HG03354 (cell line): ENCODE results near the gene LGALS3.
A peak's percentile ranks its signal among the peaks of the same experiment; 100 is the strongest.
"Not testable (repeated sequence)": the region's sequence is repeated elsewhere in the genome, so short reads cannot be mapped to it uniquely, and the experiment has no call there.

Experiments used
- ATAC-seq: cut with Tn5 transposase; IDR thresholded peaks from one replicate; pipeline ENCODE4 v1.9.1; 2021; ENCODE audit warnings: mild to moderate bottlenecking; ENCODE audit not compliant: unreplicated experiment, poor library complexity, severe bottlenecking

The LGALS3 gene

DNA sequence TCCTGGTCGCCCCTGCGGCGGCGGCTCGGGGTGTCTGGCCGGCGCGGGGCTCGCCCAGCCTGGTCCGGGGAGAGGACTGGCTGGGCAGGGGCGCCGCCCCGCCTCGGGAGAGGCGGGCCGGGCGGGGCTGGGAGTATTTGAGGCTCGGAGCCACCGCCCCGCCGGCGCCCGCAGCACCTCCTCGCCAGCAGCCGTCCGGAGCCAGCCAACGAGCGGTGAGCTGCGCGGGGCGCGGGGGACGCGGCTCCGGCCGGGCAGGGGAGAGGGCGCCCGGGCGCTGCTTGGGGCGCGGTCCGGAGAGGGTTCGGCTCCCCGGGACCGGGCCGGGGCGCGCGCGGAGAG, at the start of gene LGALS3:
Gene LGALS3, plus strand, starts transcription at position 167 of the 342 bp plus-strand sequence. CDS start 8,122 bp downstream, outside the sequence.
- peak; percentile 59 for ATAC-seq

DNA sequence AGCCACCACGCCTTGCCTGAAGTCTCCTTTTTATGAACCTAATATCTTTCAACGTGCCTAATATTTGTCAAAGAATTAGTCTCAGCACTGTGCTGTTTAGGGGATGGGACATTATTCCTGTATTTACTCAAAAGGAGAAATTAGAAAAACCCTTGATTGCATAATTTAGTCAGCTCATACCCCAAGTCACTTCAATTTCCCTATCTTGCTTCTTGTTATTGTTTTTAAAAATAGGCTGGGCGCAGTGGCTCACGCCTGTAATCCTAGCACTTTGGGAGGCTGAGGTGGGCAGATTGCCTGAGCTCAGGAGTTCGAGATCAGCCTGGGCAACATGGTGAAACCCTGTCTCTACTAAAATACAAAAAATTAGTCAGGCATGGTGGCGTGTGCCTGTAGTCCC, 49.1 kb upstream of the LGALS3 start:
- not testable (repeated sequence) for ATAC-seq

DNA sequence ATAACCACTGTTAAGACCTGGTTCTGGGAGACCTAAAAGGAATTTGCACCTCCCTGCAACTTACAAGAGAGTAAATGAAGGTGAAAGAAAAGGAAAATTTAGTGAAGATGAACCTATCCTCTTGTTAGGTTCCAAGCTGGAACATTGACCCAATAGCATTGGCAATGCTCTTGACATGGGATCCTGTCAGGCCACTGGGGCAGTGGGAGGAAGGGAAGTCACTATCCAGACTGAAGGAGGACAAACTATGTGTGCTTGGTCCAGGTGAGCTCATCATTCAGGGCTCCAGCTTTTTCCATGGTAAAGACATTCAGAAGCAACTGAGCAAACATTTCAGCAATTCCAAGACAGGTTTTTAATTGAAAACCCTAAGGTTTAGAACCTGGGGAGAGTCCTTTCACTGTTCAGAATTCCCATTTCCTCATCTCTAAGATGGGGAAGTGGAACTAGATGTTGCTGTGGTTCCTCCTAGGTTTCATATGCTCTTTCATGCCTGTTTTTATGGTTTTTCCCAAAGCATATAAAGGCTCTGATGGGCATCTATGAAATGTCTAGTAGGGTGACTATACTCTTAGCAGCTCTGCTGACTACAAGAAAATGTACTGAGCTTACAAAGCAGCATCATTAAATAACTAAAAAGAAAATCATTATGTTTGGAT, 44.5 kb upstream of the LGALS3 start:
- ATAC-seq = no peak

DNA sequence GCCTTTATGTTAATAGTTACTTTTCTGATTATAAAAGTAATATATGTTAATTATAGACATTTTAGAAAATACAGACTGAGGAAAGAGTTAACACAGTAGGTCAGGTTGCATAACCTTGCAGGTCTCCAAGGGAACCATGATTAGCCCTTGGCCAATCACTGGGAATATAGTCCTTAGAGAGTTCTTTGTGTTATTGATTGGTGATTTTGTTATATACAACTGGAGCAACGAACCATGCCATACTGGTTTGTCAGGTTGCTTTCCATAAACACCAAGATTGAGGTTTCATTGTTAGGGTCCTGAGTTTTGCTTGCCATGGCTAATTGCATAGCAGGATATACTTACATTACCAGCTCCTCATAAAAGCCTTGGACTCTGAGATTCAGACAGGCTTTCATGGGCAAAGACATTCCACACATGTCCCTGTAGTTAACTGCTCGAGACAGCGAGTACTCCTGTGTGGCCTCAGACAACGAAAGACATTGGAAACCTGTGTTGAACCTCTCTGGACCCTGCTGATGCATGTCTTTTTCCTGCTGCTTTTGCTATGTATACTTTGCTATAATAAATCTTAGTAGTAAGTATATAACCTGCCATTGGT, 43.9 kb upstream of the LGALS3 start:
- no peak for ATAC-seq

DNA sequence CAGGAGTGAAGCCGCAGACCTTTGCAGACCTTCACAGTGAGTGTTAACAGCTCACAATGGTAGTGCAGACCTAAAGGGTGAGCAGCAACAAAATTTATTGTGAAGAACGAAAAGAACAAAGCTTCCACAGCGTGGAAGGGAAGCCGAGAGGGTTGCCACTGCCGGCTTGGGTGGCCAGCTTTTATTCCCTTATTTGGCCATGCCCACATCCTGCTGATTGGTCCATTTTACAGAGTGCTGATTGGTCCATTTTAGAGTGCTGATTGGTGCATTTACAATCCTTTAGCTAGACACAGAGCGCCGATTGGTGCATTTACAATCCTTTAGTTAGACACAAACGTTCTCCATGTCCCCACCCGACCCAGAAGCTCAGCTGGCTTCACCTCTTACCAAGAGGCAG, 42.1 kb upstream of the LGALS3 start:
- ATAC-seq = no peak

DNA sequence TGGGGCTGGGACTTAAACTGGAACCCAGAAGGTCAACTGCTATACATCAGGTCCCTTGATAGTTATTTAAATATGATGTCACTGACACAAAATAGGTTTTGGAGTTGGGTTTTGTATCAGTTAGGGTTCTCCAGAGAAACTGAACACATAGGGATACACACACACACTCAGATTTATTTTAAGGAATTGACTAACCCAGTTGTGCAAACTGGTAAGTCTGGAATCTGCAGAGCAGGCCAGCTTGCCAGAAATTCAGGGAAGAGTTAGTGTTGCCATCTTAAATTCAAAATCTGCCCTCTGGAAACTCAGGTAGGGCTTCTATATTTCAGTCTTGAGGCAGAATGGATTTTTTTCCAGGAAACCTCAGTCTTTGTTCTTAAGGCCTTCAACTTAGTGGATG, 40.7 kb upstream of the LGALS3 start:
- ATAC-seq = no peak

DNA sequence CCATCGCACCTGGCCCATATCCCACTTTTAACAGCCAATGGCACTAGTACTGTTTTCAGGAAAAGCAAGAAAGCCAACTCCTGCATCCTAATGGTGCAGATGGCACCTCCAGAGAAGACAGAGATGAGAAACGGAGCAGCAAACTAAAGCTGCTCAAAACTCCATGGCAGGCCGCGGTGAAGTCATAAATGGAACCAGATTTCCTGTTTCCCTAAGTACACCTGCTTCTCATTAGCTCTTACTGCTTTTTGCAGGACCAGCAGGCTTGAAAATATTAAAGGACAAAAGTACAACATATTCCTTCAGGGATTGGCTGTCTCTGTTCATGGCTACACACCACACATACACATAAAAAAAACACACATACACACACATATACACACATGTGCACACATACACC, 36.7 kb upstream of the LGALS3 start:
- ATAC-seq = no peak

DNA sequence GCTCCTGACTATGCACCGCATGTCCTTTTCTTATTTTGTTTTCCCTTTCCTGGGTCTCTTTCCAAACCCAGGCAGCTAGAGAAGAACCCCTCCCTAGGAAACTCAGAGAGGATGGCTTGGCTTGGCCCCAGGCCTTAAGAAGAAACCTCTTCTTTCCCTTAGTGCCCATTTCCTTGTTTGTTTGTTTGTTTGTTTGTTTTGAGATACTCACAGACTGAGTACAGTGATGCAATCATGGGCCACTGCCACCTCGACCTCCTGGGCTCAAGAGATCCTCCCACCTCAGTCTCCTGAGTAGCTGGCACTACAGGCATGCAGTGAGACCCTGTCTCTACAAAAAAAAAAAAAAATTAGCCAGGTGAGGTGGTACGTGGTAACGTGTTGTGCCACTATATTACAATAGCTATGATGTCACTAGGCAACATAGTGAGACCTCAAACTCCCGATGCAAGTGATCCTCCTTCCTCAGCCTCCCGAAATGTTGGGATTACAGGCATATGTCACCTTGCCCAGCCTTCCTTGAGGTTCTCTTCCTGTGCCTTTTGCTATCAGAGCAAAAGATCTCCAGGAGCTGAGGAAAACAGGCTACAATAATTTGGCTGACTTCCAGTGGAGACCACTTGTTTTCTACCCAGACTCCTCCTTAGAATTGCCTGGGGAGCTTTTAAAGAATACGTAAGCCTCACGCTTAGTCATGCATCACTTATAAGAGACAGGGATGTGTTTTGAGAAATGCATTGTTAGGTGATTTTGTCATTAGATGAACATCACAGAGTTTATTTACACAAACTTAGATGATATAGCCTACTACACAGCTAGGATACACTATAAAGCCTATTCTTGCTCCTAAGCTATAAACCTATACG, 34.5 kb upstream of the LGALS3 start:
- no peak for ATAC-seq

DNA sequence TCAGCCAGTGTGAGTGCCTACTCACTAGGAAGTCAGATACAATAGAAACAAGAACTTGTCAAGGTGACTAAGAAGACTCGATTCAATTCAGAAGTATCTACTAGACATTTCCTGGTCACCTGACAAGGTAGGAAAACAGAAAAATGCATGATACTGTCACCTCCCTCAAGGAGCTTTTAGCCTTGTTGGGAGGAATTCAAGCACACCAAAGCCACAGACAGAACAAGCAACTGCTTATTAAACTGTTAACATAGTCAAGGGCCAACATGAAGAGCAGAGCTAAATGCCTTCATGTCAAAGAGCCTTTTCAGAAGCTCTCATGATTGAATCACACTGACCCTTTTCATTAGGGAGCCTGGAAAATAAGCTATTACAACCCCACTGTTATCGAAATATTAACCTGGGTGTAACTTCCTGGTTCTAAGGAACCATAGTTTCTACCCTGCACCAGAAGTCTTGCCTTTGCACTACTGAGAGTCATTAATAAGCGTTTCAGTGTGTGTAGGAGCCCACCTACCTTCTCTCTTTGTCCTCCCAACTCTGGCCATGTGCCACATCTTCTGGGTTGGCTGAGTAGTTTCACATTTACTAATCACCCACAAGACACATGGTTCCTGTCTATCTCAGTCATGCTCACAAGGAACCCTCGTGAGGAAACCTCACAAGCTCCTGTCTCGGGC, 31.0 kb upstream of the LGALS3 start:
- ATAC-seq = peak; percentile 67

DNA sequence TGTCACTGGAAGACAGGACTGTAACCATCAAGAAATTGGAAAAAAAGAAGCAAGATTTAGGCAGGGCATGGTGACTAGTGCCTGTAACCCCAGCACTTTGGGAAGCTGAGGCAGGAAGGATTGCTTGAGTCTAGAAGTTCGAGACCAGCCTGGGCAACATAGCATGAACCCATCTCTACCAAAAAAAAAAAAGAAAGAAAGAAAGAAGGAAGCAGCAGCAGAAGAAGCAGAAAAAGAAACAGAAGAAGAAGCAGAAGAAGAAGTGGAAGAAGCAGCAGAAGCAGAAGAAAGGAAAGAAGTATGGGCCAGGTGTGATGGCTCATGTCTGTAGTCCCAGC, 30.5 kb upstream of the LGALS3 start:
- no peak for ATAC-seq

DNA sequence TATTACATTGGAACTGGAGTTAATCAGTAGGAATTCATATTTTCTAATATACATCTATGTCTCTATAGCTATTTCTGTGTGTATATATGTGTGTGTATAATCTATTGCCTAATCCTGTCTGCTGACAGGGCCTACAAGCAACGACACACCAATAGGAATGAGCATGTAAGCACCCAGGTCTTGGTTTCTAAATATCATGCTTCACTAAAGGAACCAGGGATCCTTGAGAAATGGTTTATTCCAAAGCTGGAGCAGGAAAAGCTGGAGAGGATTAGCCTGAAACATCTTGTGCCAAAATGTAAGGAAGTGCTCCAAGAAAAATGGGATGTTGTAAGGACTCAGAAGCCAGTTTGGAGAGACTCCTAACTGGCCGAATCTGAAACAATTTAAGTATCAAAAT, 29.3 kb upstream of the LGALS3 start:
- ATAC-seq = no peak

DNA sequence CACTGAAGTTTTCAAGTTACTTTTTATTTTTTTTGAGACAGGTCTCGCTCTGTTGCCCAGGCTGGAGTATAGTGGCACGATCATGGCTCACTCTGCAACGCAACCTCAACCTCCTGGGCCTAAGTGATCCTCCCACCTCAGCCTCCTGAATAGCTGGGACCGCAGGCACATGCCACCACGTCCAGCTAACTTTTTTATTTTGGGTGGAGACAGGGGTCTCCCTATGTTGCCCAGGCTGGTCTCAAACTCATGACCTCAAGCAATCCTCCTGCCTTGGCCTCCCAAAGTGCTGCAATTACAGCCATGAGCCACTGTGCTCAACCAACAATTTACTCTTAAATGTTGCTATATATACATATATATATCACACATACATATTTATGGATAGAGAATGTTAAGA, 27.4 kb upstream of the LGALS3 start:
- no peak for ATAC-seq

DNA sequence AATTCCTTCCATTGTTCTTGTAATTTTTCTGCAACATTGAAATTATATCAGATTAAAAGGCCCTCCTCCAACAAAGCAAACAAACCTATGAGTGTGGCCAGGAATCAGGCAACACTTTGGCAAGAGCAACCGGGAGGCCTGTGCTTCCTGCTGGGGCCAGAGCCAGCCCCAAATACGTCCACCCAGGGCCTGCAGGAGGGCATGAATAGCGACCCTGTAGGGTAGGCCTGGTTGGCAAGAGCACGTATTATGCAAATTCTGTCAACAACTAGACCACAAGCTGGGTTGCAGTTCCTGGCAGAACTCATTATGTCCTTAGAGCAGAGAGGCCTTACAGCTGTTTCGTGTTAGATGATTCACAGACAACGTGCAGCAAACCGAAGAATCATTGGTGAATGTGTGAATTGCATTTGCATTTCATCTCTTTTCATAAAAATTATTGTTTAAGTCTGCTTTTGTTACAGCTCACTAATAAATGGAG, 26.9 kb upstream of the LGALS3 start:
- ATAC-seq = peak; percentile 75

DNA sequence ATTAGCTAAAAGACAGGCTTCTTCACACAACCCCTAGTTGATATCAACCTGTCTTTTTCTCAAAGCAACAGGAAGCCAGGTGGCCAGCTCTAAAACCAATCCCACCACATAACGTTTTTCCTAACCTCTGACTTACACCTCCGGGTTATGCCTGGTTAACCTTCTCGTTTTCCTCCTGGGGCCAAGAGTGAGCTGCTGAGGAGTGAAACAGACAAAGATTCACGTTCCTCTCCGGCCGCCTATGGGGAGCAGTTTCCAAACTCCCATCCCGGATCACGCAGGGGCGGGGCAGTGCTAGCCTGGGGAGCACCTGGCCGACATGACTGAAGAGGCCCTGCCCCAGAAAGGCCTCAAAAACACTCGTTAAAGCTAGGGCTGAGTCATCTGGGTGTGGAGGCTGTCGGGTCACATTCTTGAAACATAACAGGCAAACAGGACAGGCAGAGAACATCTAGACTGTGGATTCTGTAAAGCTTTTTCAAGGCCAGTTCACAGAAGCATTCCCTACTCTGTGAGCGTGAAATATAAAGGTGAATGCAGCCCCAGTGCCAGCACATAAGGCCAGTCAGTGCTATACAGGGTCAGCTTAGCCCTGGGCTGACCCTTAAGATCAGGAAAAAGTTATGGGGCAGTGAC, 25.9 kb upstream of the LGALS3 start:
- peak; percentile 45 for ATAC-seq

DNA sequence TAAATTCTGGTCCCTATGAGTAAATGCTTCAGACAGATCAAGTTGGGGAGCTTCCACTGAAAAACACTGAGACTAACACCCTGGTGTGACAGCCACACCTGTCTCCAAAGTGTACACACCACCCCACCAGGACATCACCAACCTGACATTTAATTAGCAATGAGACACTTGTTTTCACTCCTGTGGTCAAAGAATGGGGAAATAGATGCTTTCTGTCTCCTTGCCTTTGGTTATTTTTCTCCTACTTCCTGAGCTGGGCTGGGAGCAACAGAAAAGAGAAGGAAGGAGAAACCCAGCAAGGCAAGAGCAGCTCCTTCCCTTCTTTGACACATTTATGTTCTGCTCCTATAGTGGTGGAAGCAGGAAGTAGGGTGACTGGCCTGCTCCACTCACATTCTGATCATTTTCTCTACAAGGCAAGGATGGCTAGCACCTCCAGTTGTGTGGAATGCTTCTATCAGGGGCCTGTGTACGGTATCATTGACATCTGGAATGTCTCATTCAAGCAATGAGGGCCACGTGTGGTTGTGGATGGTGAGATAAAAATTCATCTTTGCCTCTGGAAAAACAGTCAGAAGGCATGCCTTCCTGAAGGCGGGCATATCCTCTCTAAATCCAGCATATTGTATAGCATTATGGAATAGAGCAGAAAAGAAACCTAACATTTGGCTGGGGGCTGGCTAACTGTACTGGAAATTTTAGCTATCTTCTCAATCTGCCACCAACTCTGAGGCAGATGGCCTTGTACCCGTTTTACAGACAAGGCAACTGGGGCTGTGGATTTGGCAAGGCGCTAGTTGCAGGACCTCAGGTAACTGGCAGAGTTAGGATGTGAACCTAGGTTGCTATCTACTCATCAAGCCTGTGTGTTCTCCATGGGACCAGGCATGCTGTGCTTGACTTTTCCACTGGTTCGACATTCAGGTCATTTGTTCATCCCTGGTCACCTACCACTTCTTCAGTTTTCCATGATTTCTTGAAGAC, 24.8 kb upstream of the LGALS3 start:
- ATAC-seq = no peak

DNA sequence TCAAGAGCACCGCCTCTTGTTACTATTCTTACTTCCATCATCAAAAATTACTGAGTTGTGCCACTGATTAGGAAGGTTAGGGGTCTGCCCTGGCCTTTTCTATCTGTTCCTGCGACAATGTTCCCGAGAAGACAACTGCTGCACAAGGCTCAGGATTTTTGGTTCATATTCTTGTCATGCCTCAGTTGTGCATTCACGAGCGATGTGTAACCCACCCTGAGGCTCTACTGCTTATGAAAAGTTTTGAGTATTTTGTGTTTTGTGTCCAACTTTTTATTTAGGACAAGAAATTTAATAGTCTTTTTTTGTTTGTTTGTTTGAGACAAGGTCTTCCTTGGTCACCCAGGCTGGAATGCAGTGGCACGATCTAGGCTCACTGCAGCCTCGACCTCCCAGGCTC, 23.1 kb upstream of the LGALS3 start:
- no peak for ATAC-seq

DNA sequence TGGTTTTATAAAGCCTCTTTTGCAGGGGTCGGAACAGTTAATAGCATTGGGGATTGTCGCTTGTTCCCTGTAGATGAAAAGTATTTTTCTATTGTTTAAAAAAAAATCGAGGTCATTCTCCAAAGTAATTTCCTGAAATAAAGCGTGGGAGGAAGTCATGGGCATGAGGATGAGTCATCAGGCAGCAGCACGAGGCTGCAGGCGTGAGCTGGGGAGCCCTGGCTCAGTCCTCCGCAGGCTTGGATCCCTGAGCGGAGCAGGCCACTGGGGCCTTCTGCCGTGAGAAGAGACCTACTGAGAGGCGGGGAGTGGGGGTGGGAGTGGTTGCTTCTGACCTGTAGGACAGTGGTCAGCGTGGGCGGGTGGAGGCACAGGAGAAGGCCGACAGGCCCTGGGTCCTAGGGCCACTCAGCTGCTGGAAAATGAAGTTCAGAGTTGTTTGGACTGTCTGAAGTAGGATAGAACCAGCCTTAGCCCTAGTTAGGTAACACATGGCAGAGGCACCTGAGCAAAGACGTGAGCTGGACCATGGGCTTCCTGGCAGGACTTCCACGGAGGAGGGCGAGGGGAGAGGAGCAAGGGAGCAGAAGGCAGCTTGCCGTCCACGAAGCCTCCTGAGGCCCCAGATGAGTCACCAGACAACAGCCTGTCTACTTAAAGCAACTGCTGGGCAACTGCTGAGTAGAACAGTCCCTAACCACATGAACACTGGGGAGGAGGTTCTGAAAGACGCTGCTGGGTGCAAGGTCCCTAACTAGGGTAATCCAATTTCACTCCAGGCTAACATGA, 21.1 kb upstream of the LGALS3 start:
- no peak for ATAC-seq

DNA sequence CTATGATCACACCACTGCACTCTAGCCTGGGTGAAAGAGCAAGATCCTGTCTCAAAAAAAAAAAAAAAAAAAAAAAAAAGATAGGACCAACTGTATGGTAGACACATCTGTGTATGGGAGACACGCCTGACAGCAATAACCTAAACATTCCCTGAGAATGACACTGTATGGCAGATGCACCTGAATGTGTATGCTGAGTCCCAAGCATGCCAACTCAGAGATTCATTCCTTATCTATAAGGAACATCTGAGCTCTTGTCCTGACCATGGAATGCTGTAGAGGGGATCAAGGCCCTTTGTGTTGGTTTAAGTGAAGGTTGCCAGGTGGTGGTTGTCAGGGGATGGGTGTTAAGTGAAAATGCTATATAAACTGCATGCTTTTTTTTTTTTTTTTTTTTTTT, 19.2 kb upstream of the LGALS3 start:
- no peak for ATAC-seq
